ENCODE results near the gene SAMD4A.

- TF ChIP-seq CTCF (conservative IDR thresholded peaks at IDR 0.05) = no peak
- no peak for TF ChIP-seq ZFX (IDR thresholded peaks at IDR 0.05)
Observed at GRCh38 chr14:54767450-54767849, 200.5 kb downstream of the SAMD4A start.

All from C4-2B (cell line).